K562 treated with DMSO at 1 percent for 24 hours (cell line): Measurements from ENCODE around the gene HSPE1. TPM values are rescaled to one million over a fixed set of nuclear protein-coding genes. Genes with fewer than 3 reads are reported as not detected.

Experiments used
- total RNA-seq: library from RNA; unstranded; fragments of 300-600 nt; gene quantifications from 2 replicates; pipeline ENCODE4 v1.2.3, GENCODE V29; 2022; ENCODE audit warnings: low read depth; ENCODE audit not compliant: insufficient read depth

HSPE1 gene
- 103 and 108 TPM in 2 replicates for total RNA-seq

DNA sequence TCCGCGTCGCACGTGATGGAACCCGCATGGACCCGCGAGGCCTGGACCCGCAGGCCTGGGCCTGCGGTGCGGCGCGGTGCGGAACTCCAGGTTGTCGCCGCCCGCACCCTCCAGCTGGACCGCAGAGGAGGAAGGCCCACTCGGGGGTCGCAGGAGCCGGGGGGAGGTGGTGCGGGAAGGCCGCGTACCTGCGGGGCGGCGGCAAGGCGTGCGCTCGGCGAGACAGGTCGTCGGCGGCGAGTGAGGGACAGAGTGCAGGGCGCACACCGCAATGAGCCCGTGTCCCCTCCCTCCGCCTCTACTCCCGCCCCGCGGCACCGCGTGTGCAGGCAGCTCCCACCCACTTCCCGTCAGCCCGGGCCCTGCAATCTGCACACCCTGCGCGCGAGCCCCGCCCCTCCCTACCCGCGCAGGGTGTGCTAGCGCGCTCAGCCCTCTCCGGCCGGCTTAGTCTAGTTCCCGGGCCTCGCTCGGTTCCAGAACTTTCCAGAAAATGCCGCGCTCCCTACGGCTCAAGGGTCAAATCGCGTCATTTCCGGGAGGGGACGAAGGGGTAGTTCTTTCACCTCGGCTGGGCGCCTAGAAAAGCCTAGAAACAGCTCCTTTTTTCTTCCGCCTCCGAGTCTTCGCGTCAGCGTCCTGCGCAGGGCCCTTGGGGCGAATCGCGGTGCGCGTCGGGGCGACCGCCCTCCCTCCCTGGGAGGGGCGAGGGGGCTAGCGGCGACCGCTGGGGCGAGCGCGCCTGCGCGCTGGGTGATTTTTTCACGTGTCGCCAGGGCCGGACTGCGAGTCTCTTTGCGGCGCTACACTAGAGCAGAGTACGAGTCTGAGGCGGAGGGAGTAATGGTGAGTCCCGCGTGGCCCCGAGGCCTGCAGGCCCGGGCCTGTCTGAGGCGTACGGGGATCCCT, at the start of gene HSPE1, which contains the start of gene HSPD1:
TSS of gene HSPE1 (plus strand) at position 786 of the 909 bp plus-strand sequence. CDS start at position 844, 58 bp downstream.
TSS of gene HSPD1 (minus strand) at position 247 of the 909 bp plus-strand sequence. CDS start 992 bp downstream, outside the sequence.

DNA sequence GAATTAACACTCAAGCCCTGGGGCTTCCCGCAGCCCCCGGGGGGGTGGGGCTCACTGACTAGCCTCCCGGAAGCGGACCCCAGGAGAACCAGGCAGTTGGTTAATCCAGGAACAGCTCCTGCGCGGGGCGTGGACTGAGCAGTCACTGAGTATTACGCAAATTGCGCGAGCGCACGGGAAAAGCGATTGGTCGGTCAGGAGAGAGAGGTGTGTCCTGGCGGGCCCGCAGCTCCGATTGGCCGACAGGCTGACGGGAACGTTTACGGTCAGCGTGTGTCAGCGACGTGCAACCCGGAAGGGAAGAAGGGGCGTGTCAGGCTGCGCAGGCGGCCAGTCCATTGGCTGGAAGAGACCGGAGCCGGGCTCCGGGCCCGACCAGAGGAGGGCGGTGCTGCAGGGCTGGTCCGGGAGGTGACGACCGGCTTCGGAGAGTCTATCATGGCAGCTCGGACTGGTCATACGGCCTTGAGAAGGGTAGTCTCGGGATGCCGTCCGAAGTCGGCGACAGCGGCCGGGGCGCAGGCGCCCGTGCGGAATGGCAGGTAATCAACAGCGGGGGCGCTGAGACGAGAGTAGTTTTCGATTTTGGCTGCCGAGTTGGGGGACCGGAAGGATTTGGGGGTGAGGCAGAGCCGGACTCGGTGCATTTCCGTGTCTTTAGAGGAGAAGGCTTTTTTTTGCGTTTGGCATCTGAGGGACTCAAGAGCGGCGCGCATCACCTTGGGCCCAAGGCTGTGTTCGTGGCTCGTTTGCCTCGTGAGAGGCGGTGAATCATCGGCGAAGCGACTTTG, 46.9 kb upstream of the HSPE1 start, which contains the start of gene COQ10B:
TSS of gene COQ10B (plus strand) at position 430 of the 791 bp plus-strand sequence. CDS start at position 439, 9 bp downstream.

DNA sequence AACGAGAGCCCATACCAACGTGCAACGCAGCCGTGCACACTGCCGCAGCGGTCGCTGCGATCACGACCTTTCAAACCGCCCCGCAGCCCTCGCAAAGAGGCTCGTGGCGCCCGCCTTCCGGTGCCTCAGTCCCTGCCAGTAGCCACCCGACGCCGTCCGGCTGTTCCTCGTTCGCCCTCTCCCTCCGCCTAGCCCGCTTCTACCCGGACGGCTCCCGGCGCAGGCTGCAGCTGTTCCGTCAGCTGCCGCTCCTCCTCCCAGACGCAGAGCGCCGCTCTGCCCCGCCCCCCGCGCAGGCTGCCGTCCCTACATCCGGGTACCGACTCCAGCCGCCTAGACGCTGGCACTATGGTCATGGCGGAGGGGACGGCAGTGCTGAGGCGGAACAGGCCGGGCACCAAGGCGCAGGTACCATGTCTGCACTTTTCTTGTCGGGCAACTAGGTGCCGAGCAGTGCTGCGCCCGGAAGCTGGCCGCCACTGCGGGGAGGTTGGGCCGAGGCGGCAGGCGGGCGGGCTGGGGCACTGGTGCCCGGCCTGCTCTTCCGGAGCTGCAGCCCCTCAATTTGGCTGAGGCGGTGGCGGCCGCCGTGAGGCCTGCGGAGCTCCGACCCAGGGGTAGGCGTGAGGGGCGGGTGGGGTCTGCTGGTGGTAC, 15.7 kb downstream of the HSPE1 start, which contains the start of gene MOB4:
TSS of gene MOB4 (plus strand) at position 328 of the 654 bp plus-strand sequence. CDS start at position 349, 21 bp downstream.

Other genes with a start within 250 kb of the HSPE1 start
- 0.05 TPM in 1 of 2 replicates, not detected in the other for gene ANKRD44, start 189.6 kb upstream of the HSPE1 start, total RNA-seq
- gene SF3B1, start 65.4 kb upstream of the HSPE1 start, total RNA-seq, result 45.7 and 50.9 TPM in 2 replicates
- 6.5 and 6.8 TPM in 2 replicates for gene COQ10B, start 46.8 kb upstream of the HSPE1 start, total RNA-seq
- 145 and 151 TPM in 2 replicates for gene HSPD1, start 539 bp upstream of the HSPE1 start, total RNA-seq
- gene MOB4, start 15.7 kb downstream of the HSPE1 start, total RNA-seq, result 15.9 and 18.3 TPM in 2 replicates
- 0.10 TPM in 1 of 2 replicates, not detected in the other for gene RFTN2, start 175.2 kb downstream of the HSPE1 start, total RNA-seq
- gene MARS2, start 205.0 kb downstream of the HSPE1 start, total RNA-seq, result 6.9 and 7.1 TPM in 2 replicates